AG04449 (cell line): ENCODE measurements around the gene CCDC144A.
"Not testable (repeated sequence)": the region's sequence is repeated elsewhere in the genome, so short reads cannot be mapped to it uniquely, and the experiment has no call there.

Experiments
- CTCF ChIA-PET: fragments of 350-600 bp; formaldehyde crosslinking; extraction: SDS; loops from one replicate; lab custom pipeline; 2021; ENCODE audit warnings: antibody characterized with exemption; lab: Yijun Ruan, JAX
- POLR2A ChIA-PET: fragments of 400-600, 350-600 bp; formaldehyde crosslinking; extraction: SDS; loops from one replicate; lab custom pipeline; 2020; ENCODE audit warnings: antibody characterized with exemption, inconsistent platforms; lab: Yijun Ruan, JAX
- DNase-seq: peaks from one replicate; pipeline ENCODE4 v3.0.0-alpha.2; 2010; ENCODE audit warnings: low read depth, low spot score
- H3K4me3 ChIP-seq: 2 replicates; pipeline ENCODE4 v1.5.1; 2011; ENCODE audit warnings: low read depth, mild to moderate bottlenecking, control low read depth, low read length
- CTCF ChIP-seq: IDR thresholded peaks from one replicate; pipeline ENCODE4 v1.5.1; 2011; ENCODE audit warnings: mild to moderate bottlenecking, moderate library complexity, low read length, control low read depth, inconsistent platforms; ENCODE audit not compliant: insufficient read depth; ENCODE audit errors: missing control alignments

Gene CCDC144A

GRCh38 chr17:16662936-16663335, 27.1 kb upstream of the CCDC144A start:
- TF ChIP-seq CTCF = no peak
- CTCF ChIA-PET = interaction anchor here (0.8 kb wide), 1 partner anchor 74 kb away, joined by 3 read pairs; no protein-coding TSS in a partner anchor
- no peak overlapping the region for H3K4me3 ChIP-seq
- POLR2A ChIA-PET = no interaction called here
- DNase-seq = no peak

GRCh38 chr17:16666553-16666906, 23.5 kb upstream of the CCDC144A start:
- H3K4me3 ChIP-seq, DNase-seq, POLR2A ChIA-PET, CTCF ChIA-PET: not testable (repeated sequence)

- H3K4me3 ChIP-seq = peak overlapping the region; percentile 29
- POLR2A ChIA-PET, DNase-seq, CTCF ChIA-PET: not testable (repeated sequence)
Observed at GRCh38 chr17:16666907-16667636, 23.0 kb upstream of the CCDC144A start.

GRCh38 chr17:16676676-16677268, 13.3 kb upstream of the CCDC144A start:
- ChIA-PET POLR2A (no interaction called here), CTCF (no interaction called here)
- no peak for TF ChIP-seq CTCF
- H3K4me3 ChIP-seq = no peak overlapping the region
- DNase-seq = no peak

GRCh38 chr17:16683290-16684138, 6.5 kb upstream of the CCDC144A start:
- POLR2A ChIA-PET, H3K4me3 ChIP-seq, CTCF ChIA-PET, DNase-seq: not testable (repeated sequence)

- H3K4me3 ChIP-seq, POLR2A ChIA-PET, CTCF ChIA-PET, DNase-seq: not testable (repeated sequence)
Observed at GRCh38 chr17:16686019-16686418, 4.0 kb upstream of the CCDC144A start.

- POLR2A ChIA-PET, H3K4me3 ChIP-seq, DNase-seq, CTCF ChIA-PET: not testable (repeated sequence)
Observed at GRCh38 chr17:16687151-16687550, 2.9 kb upstream of the CCDC144A start.

GRCh38 chr17:16690447-16690846, 406 bp downstream of the CCDC144A start:
- H3K4me3 ChIP-seq, DNase-seq, POLR2A ChIA-PET, CTCF ChIA-PET: not testable (repeated sequence)

- POLR2A ChIA-PET, CTCF ChIA-PET: not testable (repeated sequence)
Observed at GRCh38 chr17:16697603-16698002, 7.6 kb downstream of the CCDC144A start.

GRCh38 chr17:16745492-16746203, 55.6 kb downstream of the CCDC144A start:
- CTCF ChIA-PET = not testable (repeated sequence)

More at GRCh38 chr17:16697603-16698002, 7.6 kb downstream of the CCDC144A start:
- not testable (repeated sequence) for DNase-seq, H3K4me3 ChIP-seq

GRCh38 chr17:16746571-16746970, 56.5 kb downstream of the CCDC144A start:
- DNase-seq, POLR2A ChIA-PET, CTCF ChIA-PET, H3K4me3 ChIP-seq: not testable (repeated sequence)

More at GRCh38 chr17:16745492-16746203, 55.6 kb downstream of the CCDC144A start:
- H3K4me3 ChIP-seq, DNase-seq, POLR2A ChIA-PET: not testable (repeated sequence)

GRCh38 chr17:16750515-16750914, 60.5 kb downstream of the CCDC144A start:
- H3K4me3 ChIP-seq, CTCF ChIA-PET, DNase-seq, POLR2A ChIA-PET: not testable (repeated sequence)

- POLR2A ChIA-PET, DNase-seq, CTCF ChIA-PET, H3K4me3 ChIP-seq: not testable (repeated sequence)
Observed at GRCh38 chr17:16751224-16751923, 61.3 kb downstream of the CCDC144A start.
